GM18511 (cell line): ENCODE measurements around the gene OSBPL6.
"Not testable (repeated sequence)": the region's sequence is repeated elsewhere in the genome, so short reads cannot be mapped to it uniquely, and the experiment has no call there.

Experiments
- ATAC-seq: cut with Tn5 transposase; IDR thresholded peaks from one replicate; pipeline ENCODE4 v1.9.1; 2021; ENCODE audit warnings: mild to moderate bottlenecking, moderate library complexity; ENCODE audit not compliant: unreplicated experiment

The OSBPL6 gene

DNA sequence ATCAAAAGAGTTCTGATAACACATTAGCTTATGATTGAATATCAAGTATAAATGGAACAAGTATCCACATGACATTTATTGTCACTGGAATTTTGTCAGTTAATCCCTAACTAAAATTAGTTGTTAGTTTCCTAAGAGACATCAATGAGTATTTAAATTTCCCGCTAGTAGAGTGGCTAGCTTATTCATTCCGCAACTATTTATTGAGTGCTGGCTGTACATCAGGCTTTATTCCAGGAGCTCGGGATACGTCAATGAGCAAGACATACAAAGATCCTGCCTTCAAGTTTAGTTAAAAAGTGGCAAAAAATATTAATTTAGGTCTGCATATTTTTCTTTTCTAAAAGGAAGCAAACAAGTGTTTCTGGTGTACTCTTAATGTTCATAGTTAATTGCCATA lies 197.4 kb downstream of the OSBPL6 start:
- no peak for ATAC-seq

DNA sequence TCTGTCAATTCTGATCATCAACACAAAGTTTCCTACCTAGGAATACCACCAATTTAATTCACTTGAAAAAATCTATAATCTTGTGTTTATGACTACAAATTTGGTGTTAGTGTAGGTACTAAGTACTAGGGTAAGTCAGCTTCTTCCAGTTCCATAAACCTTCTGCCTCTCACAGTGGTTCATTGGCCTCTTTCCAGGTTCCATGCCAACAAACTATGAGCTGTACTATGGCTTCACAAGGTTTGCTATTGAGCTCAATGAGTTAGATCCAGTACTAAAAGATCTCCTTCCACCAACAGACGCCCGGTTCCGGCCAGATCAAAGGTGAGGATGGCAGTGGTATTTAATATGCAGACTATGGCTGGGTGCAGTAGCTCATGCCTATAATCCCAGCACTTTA lies 197.9 kb downstream of the OSBPL6 start:
- no peak for ATAC-seq

DNA sequence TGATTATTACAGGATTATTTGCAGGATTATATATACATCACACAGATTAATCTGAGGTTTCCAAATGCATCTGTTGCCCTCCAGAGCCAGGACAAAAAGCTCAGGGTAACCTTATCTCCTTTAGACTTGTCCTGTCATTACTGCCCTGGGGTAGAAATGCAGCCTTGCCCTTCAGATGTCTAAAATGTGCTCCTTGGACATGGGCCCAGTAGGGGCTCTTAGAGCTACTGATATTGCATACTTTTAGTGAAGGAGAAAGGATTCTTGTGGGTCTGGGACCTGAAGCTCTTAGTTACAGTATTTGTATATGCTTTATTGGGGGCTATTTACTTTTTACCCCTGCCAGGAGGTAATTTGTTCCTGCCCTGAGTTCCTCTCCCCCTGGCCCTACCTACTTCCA lies 200.5 kb downstream of the OSBPL6 start:
- no peak for ATAC-seq

DNA sequence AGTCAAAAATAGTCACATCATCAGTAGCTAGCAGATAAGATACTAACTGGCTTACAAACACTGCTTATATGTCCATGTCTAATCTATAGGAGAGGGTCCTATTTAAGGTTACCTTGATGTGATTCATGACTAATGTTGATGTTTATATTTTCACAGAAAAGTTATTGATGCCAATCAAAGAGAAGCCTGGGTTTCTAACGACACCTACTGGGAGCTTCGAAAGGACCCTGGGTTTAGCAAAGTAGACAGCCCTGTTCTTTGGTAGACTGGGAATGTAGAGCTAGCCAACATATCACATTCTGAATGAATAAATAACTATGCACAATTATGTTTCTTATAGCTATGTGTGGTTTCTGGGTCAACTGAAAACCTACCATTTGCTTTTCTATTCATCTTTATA lies 201.0 kb downstream of the OSBPL6 start:
- no peak for ATAC-seq

DNA sequence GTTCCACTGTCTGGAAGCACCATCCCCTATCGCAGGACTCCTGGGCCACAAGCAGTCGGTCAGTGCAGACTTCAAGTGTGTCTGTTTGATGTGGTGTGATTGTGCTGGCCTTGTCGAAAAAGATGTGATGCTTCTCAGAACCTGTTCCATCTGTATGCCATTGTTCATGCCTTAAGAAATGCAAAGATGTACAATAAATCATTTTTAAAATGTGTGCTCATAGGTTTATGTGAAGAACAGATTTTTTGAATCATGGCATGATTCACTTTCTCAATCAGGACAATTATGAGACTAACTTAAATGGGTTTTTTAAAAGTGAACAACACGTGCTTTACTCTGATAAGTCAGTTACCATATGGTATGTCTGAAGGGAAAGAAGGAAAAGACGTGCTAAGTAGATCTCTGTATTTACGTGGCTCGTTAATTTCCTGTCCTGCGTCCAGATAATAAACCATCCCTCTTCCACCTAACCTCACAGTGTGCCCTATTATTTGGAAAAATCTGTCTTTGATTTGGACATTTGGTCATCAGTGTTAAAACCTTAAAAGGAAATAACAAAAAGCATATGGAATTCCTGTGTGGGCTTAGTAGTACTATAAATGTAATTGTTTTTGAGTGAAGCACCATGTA lies 201.7 kb downstream of the OSBPL6 start:
- no peak for ATAC-seq

DNA sequence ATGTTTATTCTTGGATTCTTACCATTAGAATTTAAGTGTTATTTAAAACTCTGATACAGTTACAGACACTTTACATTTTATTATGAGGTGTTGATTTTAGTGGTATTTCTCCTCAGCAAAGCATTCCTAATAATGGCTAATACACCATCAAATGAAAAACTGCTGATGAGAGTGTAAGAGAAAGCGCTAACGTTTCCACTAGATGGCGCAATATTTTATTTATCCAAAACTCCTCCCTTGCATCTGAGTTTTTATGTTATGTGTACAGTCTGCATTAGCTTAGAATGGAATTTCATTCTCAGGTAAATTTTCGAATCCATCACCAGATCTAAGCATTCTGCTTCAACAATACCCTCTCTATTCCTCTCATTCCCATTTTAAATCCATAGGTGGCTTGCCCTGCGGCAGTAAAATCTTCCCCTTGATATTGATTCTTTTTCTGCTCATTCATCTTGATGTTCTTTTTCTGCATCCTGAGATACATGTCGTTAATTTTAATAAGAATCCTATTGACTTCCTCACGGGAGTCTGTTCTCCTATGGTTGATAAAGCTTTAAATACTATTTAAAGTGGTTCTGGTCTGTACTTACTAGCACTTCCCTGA lies 202.8 kb downstream of the OSBPL6 start:
- ATAC-seq: peak; percentile 96

DNA sequence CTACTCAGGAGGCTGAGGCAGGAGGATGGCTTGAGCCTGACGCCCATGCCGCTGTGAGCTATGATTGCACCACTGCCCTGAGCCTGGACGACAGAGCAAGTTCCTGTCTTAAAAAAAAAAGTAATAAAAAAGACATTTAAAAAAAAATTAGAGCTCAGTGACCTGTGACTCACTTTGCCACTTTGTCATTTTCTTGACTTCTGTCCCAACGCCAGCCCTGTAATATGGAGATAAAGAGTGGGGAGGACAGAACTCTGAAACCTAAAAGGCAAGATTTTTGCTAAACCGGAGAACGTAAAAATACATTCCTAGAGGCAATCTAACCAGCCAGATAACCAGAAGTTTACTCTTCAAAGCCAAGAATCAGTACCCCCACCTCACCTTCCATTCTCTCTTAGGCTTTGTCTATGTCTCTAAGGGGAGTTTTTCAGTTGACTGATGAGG lies 207.7 kb downstream of the OSBPL6 start:
- ATAC-seq: no peak

DNA sequence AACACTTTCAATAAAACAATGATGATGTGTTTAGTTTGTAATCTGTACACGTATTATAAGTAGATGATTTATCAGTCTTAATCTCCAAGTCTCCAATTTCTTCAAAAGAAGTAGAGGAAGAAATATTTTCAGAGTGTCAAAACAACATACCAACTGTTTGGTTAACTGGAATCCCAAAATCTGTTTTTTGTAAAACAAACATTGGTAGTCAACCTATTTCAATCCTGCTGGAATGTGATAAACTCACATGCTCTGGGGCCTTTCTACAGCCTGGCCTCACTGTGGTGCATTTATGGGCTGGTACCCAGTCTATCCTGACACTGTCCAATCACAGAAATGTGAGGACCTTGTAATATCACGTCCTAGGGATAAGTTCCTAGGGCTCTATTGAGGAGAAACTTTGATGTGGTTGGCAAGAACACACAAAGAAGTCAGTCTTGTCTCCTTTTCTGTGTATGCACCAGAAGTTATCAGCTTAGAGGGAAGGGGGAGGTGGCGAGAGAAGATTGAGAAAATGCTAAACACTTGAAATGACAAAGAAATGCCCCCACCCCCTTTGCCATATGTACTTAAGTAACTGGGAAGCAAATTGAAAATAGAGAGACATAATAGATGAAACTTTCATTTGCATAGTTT lies 209.5 kb downstream of the OSBPL6 start:
- ATAC-seq: peak; percentile 57

DNA sequence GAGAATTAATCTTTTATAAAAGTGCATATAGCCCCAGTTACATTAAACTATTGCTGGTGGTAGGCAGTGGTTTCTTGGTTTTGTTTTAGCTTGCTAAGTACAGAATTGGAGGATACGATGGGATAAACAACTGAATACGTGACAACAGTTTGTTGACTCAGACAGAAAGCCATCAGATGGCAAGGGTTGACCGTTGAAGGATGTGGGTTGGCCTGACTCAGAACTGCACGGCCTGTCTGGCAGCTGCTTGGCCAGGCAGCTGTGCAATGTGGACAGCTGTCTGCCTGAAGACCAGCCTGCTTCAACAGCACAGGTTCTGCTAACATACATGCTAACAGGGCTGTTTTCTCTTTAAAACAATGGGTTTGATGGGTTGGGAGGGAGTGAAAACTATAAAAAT lies 210.1 kb downstream of the OSBPL6 start:
- ATAC-seq: peak; percentile 99

DNA sequence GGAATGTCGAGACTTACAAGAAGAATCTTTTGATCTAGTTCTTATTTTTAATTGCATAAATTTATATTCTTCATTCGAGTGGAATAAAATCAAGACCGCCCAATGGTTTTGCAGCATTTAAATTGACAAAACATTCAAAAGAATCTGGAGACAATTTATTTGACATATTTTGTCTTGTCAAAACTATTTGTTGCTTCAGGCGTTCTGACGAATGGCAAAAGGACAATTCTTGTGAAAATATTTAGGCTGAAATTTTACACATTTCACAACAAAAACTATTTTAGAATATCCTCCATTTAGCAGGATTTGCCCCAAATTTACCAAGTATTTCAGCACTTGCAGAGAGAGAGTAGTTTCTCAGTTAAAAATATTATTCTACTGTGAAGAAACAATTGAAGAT lies 214.9 kb downstream of the OSBPL6 start:
- no peak for ATAC-seq

DNA sequence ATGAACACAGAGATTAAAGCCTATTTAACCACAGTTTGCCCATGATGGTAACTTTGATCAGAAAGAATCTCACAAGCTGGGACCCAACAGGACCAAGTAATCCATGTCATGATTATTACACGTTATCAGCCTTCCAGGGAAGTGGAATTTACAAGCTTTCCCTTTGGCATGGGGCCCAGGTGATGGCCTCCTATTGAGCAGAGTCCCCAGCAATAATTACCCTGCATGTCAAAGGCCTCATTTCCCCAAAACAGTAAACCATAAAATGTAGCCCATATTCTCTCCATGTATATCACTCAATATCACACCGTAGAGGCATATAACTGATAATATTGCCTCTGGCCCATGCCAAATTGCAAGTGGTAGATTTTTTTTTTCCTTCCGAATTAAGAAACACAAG lies 217.7 kb downstream of the OSBPL6 start:
- ATAC-seq: no peak

DNA sequence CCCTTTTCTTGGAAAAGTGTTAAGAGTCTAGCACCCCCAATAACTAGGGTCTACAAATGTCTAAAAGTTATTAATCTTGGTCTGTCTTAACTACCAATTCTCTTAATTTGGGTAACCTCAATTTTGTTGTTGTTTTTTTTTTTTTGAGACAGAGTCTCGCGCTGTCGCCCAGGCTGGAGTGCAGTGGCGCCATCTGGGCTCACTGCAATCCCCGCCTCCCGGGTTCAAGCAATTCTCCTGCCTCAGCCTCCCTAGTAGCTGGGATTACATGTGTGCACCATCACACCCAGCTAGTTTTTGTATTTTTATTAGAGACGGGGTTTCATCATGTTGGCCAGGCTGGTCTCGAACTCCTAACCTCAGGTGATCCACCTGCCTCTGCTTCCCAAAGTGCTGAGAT lies 218.1 kb downstream of the OSBPL6 start:
- ATAC-seq: not testable (repeated sequence)

DNA sequence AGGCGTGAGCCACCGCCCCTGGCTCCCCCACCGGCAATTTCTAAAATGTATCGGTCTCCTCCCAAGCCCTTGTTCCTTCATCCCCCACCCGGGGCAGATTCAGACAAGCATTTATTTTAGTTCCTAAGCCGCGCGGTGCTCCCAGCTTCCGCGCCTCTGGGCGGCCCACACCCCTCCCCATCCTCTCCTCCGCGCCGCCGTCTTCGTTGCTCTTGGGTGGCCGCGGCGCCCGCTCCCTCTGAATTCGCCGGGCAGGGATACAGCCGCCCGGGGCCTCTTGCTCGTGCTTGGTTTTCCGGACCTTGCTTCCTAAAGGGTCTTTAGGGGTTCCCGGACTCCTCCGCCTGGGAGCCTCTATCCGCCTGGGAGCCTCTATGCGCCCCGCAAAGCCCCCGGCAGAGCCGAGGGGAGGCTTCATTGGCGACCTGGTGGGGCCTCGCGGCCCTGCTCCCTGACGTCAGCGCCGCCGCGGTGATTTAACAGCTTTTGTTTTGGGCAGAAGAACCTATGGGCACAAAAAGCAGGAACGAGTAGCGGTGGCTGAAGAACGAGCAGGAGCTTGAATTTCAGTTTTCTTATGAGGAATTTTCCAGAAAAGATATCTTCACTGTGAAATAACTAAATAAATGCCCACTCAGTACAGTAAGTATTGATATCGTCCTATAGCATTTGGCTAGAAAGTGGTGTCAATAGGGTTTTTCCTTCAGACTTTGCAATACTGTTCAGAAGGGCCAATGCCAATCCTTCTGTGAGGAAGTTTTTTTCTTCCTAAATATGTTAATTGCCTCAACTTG lies 219.4 kb downstream of the OSBPL6 start:
- peak; percentile 82 for ATAC-seq

DNA sequence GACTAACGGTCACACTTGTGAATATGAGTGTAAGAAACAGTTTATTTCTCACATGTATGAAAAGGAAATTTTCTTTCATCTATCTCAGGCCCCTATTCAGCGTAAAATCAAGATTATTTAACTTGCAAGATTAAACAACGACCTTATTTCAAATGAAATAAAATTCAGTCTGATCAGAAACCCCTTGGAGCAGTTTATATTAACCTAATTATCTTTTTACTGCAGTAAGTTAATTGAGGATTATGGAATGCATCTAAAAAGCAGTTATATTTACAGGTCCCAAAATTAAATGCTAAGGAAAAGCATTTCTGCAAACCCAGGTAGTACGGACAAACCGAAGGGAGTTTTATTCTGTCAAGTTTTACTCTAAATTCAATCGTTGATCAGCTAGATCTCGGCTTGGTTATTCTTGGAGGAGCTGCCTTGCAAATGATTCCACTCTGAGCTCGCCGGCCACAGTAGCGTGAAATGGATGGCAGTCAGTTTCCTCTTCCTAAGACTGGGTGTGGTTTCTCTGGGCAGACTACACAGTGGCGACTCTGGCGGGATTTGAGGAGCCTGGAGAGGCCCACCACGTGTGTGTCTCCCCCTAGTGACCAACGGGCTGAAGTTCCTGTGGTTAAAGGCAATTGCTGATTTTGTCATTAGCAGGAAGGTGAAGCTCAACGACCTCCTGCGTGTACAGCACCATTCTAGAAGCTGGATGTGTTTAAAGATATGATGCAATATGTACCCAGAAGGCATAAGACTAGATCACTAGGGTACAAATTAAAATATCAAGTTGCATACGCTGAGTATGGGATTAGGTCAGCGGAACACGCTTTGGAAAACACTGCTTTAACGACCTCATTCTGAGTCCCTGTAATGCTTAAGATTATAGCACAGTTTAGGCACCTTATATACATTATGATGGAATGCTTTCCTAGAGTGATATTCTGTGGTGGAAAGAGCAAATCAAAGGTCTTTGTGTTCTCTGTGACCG lies 220.2 kb downstream of the OSBPL6 start:
- peak; percentile 77 for ATAC-seq

DNA sequence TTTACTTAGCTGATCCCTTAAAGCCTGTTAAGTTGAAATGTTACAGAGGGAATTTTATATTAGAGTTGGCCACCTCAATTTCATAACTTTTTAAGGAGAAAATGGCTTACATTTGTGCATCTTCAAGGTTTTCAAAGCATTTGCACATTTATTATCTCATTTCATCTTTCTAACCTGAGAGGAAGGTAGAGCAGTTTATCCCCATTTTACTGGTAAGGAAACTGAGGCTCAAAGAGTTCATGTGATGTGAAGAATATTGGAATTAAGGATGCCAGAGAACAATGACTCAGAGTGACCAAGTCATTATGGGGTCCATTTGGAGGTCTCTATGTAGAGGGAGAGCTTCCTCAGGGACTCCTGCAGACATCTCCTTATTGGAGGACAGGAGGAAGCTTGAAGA lies 221.7 kb downstream of the OSBPL6 start:
- ATAC-seq: no peak

DNA sequence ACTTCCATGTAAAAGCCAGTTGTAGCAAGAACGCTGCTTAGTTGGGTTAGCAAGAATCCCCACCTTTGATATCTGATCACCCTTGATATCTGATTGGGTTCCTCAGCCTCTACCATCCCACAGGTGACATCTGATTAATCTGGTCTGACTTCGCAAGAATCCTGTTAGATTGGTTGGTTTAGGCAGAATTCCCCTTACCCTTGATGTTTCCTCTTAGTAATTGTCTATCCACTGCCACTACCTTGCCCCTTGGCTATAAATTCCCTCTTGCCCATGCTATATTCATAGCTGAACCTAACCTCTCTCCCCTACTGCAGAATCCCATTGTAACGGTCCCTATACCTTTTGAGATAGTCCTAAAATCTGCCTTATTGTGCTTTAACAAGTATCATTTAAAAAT lies 223.6 kb downstream of the OSBPL6 start:
- no peak for ATAC-seq

DNA sequence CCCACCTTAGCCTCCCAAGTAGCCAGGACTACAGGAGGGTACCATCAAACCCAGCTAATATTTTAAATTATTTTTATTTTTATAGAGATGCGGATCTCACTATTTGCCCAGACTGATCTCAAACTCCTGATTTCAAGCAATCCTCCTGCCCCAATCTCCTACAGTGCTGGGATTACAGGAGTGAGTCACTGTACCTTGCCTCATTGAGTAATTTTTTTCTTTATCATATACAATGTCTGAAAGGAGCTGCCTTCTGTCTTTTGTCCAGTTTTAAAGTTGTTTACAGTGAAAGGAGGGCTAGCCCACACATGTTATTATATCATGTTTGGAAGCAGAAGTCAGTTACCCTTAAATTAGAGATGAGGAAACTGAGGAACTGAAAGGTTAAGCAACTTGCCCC lies 224.1 kb downstream of the OSBPL6 start:
- no peak for ATAC-seq

DNA sequence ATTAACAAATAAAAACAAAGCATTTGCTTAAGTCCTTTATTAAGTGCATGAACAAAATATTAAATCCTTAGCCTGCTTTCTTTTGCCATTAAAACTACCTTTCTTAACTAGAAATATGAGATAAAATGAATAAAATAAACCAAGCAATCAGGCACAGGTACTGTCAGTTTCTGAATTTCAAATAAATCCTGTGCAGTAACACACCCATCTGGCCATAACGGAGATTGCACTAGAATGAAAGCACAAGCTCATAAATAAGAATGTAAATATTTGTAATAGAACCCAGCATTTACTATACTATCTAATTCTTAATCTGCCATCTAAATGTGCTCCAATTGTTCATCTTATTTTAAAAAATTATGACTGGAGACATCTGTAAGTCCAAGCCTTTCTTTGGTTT lies 224.8 kb downstream of the OSBPL6 start:
- ATAC-seq: no peak

DNA sequence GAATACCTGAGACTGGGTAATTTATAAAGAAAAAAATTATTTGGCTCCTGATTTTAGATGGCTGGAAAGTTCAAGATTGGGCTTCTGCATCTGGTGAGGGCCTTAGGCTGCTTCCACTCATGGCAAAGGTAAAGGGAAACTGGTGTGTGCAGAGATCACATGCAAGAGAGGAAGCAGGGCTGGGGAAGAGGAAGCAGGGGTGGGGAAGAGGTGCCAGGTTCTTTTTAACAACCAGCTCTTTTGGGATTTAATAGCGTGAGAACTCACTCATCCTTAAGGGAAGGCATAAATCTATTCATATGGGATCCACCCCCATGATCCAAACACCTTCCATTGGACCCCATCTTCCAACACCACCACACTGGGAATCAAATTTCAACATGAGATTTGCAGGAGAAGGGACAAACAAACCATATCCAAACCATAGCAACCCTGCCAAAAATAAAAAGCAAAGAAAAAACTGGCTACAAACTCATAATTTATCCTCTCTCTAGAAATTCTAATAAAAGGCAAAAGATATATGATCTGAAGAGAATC lies 226.2 kb downstream of the OSBPL6 start:
- ATAC-seq: no peak

DNA sequence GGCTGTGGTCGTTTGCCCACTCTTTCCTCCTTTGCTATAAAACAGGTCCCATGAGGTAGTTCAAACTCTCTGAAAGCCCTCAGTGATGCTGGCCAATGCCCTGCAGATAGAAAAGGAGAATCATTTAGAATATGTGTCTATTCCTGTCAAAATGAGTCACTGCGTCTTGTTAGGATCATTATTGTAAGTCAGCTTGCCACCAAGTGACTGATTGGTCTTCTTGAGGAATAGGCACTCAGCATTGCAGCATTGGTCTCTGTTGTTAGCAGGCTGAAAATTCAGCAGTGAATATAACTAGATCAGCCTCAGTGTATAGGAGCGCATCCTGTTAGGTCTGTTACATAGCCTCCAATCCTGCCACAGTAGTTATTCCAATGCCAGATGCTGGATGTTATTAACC lies 227.8 kb downstream of the OSBPL6 start:
- ATAC-seq: no peak
